SK-N-SH (cell line): Measurements from ENCODE around the gene ARHGEF17. TPM values are rescaled to one million over a fixed set of nuclear protein-coding genes. Genes with fewer than 3 reads are reported as not detected.

Experiments used
- CTCF ChIA-PET: fragments of 300-600, 350-600 bp; formaldehyde crosslinking; extraction: SDS; loops from one replicate; lab custom pipeline; 2021; lab: Yijun Ruan, JAX
- POLR2A ChIA-PET: fragments of 350-600 bp; sonication (Branson Sonifier 250); formaldehyde crosslinking; extraction: SDS; loops from one replicate; lab custom pipeline; 2020; ENCODE audit warnings: antibody characterized with exemption, inconsistent platforms; lab: Yijun Ruan, JAX
- DNase-seq: peaks from one replicate; pipeline ENCODE4 v3.0.0; 2012
- H2AFZ ChIP-seq: fragments of 200-600 bp; sonication (generic); 2 replicates; pipeline ENCODE4 v1.8.1; 2016; ENCODE audit warnings: antibody characterized with exemption, mild to moderate bottlenecking, low read depth
- H3F3A ChIP-seq: fragments of 200-600 bp; sonication (generic); replicated peaks from 2 replicates; pipeline ENCODE3; 2016; ENCODE audit warnings: antibody characterized with exemption, mild to moderate bottlenecking; ENCODE audit not compliant: insufficient read depth
- H3K27ac ChIP-seq, 2 experiments: fragments of 200-500 bp in 1 of 2; fragments of 200-600 bp in 1 of 2; sonication (Bioruptor generic) in 1 of 2; sonication (generic), shearing (Covaris generic) in 1 of 2; 2 replicates each; pipeline versions ENCODE4 v1.5.1 to v1.6.1; 2014 to 2016; ENCODE audit warnings: low read depth in 2 of 2, inconsistent platforms in 1 of 2, low read length in 1 of 2, mild to moderate bottlenecking in 1 of 2, mixed read lengths in 1 of 2
- H3K27me3 ChIP-seq: fragments of 200-600 bp; sonication (generic), shearing (Covaris generic); 2 replicates; pipeline ENCODE4 v1.6.1; 2016; ENCODE audit warnings: mixed run types; ENCODE audit not compliant: insufficient read depth
- H3K36me3 ChIP-seq, 2 experiments: fragments of 200-500 bp in 1 of 2; fragments of 200-600 bp in 1 of 2; sonication (Bioruptor generic) in 1 of 2; sonication (generic) in 1 of 2; replicated peaks in 1 of 2; 2 replicates each; pipeline versions ENCODE3 to v1.5.1; 2014 to 2016; ENCODE audit warnings: low read length in 1 of 2, mild to moderate bottlenecking in 1 of 2; ENCODE audit not compliant: insufficient read depth in 2 of 2, control insufficient read depth in 1 of 2
- H3K4me1 ChIP-seq, 2 experiments: fragments of 200-500 bp in 1 of 2; fragments of 200-600 bp in 1 of 2; sonication (Bioruptor generic) in 1 of 2; sonication (generic), shearing (Covaris generic) in 1 of 2; 2 replicates each; pipeline versions ENCODE4 v1.5.1 to v1.6.1; 2014 to 2016; ENCODE audit warnings: low read depth in 1 of 2, low read length in 1 of 2, mixed run types in 1 of 2; ENCODE audit not compliant: insufficient read depth in 2 of 2, control insufficient read depth in 1 of 2
- H3K4me2 ChIP-seq: fragments of 200-600 bp; sonication (generic), shearing (Covaris generic); 2 replicates; pipeline ENCODE4 v1.6.1; 2017; ENCODE audit warnings: mixed run types
- H3K4me3 ChIP-seq, 2 experiments: fragments of 200-500 bp in 1 of 2; fragments of 200-600 bp in 1 of 2; sonication (Bioruptor generic) in 1 of 2; sonication (generic), shearing (Covaris generic) in 1 of 2; 2 replicates each; pipeline versions ENCODE4 v1.5.1 to v1.8.1; 2014 to 2016; ENCODE audit warnings: low read depth in 2 of 2, inconsistent platforms in 1 of 2, low read length in 1 of 2, mild to moderate bottlenecking in 1 of 2, mixed read lengths in 1 of 2, moderate library complexity in 1 of 2
- H3K79me2 ChIP-seq: fragments of 200-600 bp; sonication (generic); 2 replicates; pipeline ENCODE4 v1.8.1; 2017; ENCODE audit warnings: mild to moderate bottlenecking; ENCODE audit not compliant: insufficient read depth
- H3K9ac ChIP-seq: fragments of 200-600 bp; sonication (generic); 2 replicates; pipeline ENCODE4 v1.6.1; 2017; ENCODE audit warnings: mixed run types
- H3K9me2 ChIP-seq: fragments of 200-600 bp; sonication (generic); 2 replicates; pipeline ENCODE4 v1.6.1; 2017; ENCODE audit warnings: mixed run types
- H3K9me3 ChIP-seq: fragments of 200-600 bp; sonication (generic); 2 replicates; pipeline ENCODE4 v1.6.1; 2017; ENCODE audit warnings: mixed run types, mild to moderate bottlenecking, moderate library complexity
- H4K20me1 ChIP-seq: fragments of 200-600 bp; sonication (generic); 2 replicates; pipeline ENCODE4 v1.6.1; 2017; ENCODE audit warnings: mild to moderate bottlenecking, mixed run types; ENCODE audit not compliant: insufficient read depth
- FOXJ3 ChIP-seq: sonication (generic); formaldehyde crosslinking; IDR thresholded peaks from 2 replicates; pipeline ENCODE4 v1.5.1; 2020; ENCODE audit warnings: mild to moderate bottlenecking, missing genetic modification reagents
- GABPA ChIP-seq: IDR thresholded peaks from 2 replicates; pipeline ENCODE4 v1.4.0; 2012; ENCODE audit warnings: low read depth, mild to moderate bottlenecking
- JUND ChIP-seq: IDR thresholded peaks from 2 replicates; pipeline ENCODE4 v1.4.0; 2012
- MXI1 ChIP-seq: IDR thresholded peaks from 2 replicates; pipeline ENCODE4 v1.6.1; 2012; ENCODE audit warnings: mild to moderate bottlenecking, low read depth, low read length, improper control_type of control experiment
- POLR2AphosphoS5 ChIP-seq: IDR thresholded peaks from 2 replicates; pipeline ENCODE4 v1.6.1; 2012; ENCODE audit warnings: low read depth, low read length
- RAD21 ChIP-seq: IDR thresholded peaks from 2 replicates; pipeline ENCODE4 v1.6.1; 2012; ENCODE audit warnings: mild to moderate bottlenecking, low read length
- TEAD4 ChIP-seq: IDR thresholded peaks from 2 replicates; pipeline ENCODE4 v1.4.0; 2012; ENCODE audit warnings: mild to moderate bottlenecking, borderline replicate concordance; ENCODE audit not compliant: insufficient read depth
- WGBS: methylation state at CpG from one replicate; pipeline ENCODE4 v1.1.6; 2017; ENCODE audit warnings: low lambda C conversion rate; 5-methylcytosine and 5-hydroxymethylcytosine counted together
- polyA plus RNA-seq, 3 experiments: library from polyadenylated mRNA; depleted of rRNA; stranded (reverse); fragments of >200 nt; gene quantifications; 2 replicates each; pipeline ENCODE4 v1.2.3, GENCODE V29; 2012
- TF ChIP-seq, protein P1 (sequence below): fragments of 150-350 bp; IDR thresholded peaks from 2 replicates; pipeline ENCODE4 v1.6.1; 2017; ENCODE audit warnings: antibody characterized with exemption, low read length, low read depth, borderline replicate concordance
- TF ChIP-seq, protein P2 (sequence below): IDR thresholded peaks from 2 replicates; pipeline ENCODE4 v1.4.0; 2012; ENCODE audit warnings: low read depth, borderline replicate concordance
- TF ChIP-seq, protein P3 (sequence below): fragments of 150-350 bp; IDR thresholded peaks from 2 replicates; pipeline ENCODE4 v1.6.1; 2016; ENCODE audit warnings: mild to moderate bottlenecking, low read depth, low read length
- TF ChIP-seq, protein P4 (sequence below): fragments of 200-600 bp; sonication (generic); IDR thresholded peaks from 2 replicates; pipeline ENCODE4 v1.6.1; 2017; ENCODE audit warnings: antibody characterized with exemption, mild to moderate bottlenecking, moderate library complexity

ARHGEF17 gene
- polyA plus RNA-seq, 1 of the 3 experiments (the other 2 are of a cell fraction): 45.9 TPM

DNA sequence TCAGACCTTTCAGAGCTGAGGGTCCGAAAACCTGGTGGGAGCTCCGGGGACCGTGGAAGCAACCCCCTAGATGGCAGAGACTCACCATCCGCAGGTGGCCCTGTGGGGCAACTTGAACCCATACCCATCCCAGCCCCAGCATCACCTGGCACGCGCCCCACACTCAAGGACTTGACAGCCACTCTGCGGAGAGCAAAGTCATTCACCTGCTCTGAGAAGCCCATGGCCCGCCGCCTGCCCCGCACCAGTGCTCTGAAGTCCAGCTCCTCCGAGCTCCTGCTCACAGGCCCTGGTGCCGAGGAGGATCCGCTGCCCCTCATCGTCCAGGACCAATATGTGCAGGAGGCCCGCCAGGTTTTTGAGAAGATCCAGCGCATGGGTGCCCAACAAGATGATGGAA, 2.0 kb downstream of the ARHGEF17 start:
- CTCF ChIA-PET: interaction anchor here (7.7 to 17.6 kb wide), 4 partner anchors 13 to 41 kb away, joined by 94 to 395 read pairs (median 191); no protein-coding TSS in a partner anchor
- H3K79me2 ChIP-seq: peaks cover 74% of the 10 kb centered on the region
- H2AFZ ChIP-seq: no peak overlapping the region
- H3K4me1 ChIP-seq: peaks cover 57 to 66% of the 10 kb centered on the region in 2 experiments
- DNase-seq: no peak
- peaks cover 0 to 15% of the 10 kb centered on the region in 2 experiments for H3K36me3 ChIP-seq
- H3K9me3 ChIP-seq: no peaks in the 10 kb centered on the region
- TF ChIP-seq, protein P1, sequence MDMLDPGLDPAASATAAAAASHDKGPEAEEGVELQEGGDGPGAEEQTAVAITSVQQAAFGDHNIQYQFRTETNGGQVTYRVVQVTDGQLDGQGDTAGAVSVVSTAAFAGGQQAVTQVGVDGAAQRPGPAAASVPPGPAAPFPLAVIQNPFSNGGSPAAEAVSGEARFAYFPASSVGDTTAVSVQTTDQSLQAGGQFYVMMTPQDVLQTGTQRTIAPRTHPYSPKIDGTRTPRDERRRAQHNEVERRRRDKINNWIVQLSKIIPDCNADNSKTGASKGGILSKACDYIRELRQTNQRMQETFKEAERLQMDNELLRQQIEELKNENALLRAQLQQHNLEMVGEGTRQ: no peak
- TF ChIP-seq JUND (no peak), MXI1 (no peak), TEAD4 (no peak), RAD21 (no peak), FOXJ3 (no peak), POLR2AphosphoS5 (no peak), GABPA (no peak)
- TF ChIP-seq, protein P2, sequence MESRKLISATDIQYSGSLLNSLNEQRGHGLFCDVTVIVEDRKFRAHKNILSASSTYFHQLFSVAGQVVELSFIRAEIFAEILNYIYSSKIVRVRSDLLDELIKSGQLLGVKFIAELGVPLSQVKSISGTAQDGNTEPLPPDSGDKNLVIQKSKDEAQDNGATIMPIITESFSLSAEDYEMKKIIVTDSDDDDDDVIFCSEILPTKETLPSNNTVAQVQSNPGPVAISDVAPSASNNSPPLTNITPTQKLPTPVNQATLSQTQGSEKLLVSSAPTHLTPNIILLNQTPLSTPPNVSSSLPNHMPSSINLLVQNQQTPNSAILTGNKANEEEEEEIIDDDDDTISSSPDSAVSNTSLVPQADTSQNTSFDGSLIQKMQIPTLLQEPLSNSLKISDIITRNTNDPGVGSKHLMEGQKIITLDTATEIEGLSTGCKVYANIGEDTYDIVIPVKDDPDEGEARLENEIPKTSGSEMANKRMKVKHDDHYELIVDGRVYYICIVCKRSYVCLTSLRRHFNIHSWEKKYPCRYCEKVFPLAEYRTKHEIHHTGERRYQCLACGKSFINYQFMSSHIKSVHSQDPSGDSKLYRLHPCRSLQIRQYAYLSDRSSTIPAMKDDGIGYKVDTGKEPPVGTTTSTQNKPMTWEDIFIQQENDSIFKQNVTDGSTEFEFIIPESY: no peak
- TF ChIP-seq, protein P3, sequence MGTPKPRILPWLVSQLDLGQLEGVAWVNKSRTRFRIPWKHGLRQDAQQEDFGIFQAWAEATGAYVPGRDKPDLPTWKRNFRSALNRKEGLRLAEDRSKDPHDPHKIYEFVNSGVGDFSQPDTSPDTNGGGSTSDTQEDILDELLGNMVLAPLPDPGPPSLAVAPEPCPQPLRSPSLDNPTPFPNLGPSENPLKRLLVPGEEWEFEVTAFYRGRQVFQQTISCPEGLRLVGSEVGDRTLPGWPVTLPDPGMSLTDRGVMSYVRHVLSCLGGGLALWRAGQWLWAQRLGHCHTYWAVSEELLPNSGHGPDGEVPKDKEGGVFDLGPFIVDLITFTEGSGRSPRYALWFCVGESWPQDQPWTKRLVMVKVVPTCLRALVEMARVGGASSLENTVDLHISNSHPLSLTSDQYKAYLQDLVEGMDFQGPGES: no peak
- TF ChIP-seq, protein P4, sequence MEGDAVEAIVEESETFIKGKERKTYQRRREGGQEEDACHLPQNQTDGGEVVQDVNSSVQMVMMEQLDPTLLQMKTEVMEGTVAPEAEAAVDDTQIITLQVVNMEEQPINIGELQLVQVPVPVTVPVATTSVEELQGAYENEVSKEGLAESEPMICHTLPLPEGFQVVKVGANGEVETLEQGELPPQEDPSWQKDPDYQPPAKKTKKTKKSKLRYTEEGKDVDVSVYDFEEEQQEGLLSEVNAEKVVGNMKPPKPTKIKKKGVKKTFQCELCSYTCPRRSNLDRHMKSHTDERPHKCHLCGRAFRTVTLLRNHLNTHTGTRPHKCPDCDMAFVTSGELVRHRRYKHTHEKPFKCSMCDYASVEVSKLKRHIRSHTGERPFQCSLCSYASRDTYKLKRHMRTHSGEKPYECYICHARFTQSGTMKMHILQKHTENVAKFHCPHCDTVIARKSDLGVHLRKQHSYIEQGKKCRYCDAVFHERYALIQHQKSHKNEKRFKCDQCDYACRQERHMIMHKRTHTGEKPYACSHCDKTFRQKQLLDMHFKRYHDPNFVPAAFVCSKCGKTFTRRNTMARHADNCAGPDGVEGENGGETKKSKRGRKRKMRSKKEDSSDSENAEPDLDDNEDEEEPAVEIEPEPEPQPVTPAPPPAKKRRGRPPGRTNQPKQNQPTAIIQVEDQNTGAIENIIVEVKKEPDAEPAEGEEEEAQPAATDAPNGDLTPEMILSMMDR: no peak
- TF ChIP-seq, all 33 proteins: peak for 0
- Histone ChIP-seq H3K4me3 (peak overlapping the region; percentile 76 to 86; a peak in 3 of 4 replicates), H3K27me3 (no peaks in the 10 kb centered on the region), H3K9me2 (no peaks in the 10 kb centered on the region), H4K20me1 (peaks cover 59% of the 10 kb centered on the region), H3K9ac (peak overlapping the region; percentile 98; the same call in 1 of the 2 replicates), H3K4me2 (peak overlapping the region; percentile 99), H3F3A (peaks cover 6% of the 10 kb centered on the region), H3K27ac (peak overlapping the region in 1 of 2 experiments; percentile 97; a peak in 1 of 4 replicates)
- POLR2A ChIA-PET: no interaction called here
- 97% methylated on average over 10 of the region's 16 CpGs for WGBS
